Mesothelial cell of epicardium (in vitro differentiated cells): ENCODE measurements around the gene CCDC81. TPM values are rescaled to one million over a fixed set of nuclear protein-coding genes. Genes with fewer than 3 reads are reported as not detected.

Experiments used
- DNase-seq, 2 experiments: peaks; one replicate each; pipeline ENCODE4 v3.0.0; 2021; ENCODE audit warnings: low spot score in 2 of 2; ENCODE audit not compliant: unreplicated experiment in 2 of 2
- H3K27ac Mint-ChIP-seq: 2 replicates; pipeline ENCODE4 v1.8.0; 2021; ENCODE audit warnings: mixed read lengths
- H3K27me3 Mint-ChIP-seq: 2 replicates; pipeline ENCODE4 v1.8.0; 2021; ENCODE audit warnings: low read depth, mixed read lengths
- H3K36me3 Mint-ChIP-seq: 2 replicates; pipeline ENCODE4 v1.8.0; 2021; ENCODE audit warnings: mixed read lengths
- H3K4me1 Mint-ChIP-seq: 2 replicates; pipeline ENCODE4 v1.8.0; 2021; ENCODE audit warnings: mixed read lengths
- H3K4me3 Mint-ChIP-seq: 2 replicates; pipeline ENCODE4 v1.8.0; 2021; ENCODE audit warnings: mild to moderate bottlenecking, moderate library complexity, mixed read lengths
- H3K9me3 Mint-ChIP-seq: 2 replicates; pipeline ENCODE4 v1.8.0; 2021; ENCODE audit warnings: mixed read lengths
- CTCF ChIP-seq: fragments of 200-600 bp; sonication (generic); IDR thresholded peaks from one replicate; pipeline ENCODE4 v1.5.0; 2021; ENCODE audit warnings: antibody characterized with exemption; ENCODE audit not compliant: unreplicated experiment
- total RNA-seq: library from RNA; stranded (reverse); gene quantifications from 3 replicates; pipeline ENCODE4 v1.2.1, GENCODE V29; 2021

Gene CCDC81
- total RNA-seq, 1 donor from 2014 or later, result 2.8 TPM

GRCh38 chr11:86374069-86374468 lies 618 bp upstream of the CCDC81 start:
- TF ChIP-seq CTCF, result no peak
- no peak for DNase-seq
- H3K9me3 Mint-ChIP-seq, result peaks cover 45% of the 10 kb centered on the region
- H3K36me3 Mint-ChIP-seq, result peaks cover 15% of the 10 kb centered on the region
- no peak overlapping the region for H3K27ac Mint-ChIP-seq
- H3K27me3 Mint-ChIP-seq, result no peaks in the 10 kb centered on the region
- peak overlapping the region; percentile 58 for H3K4me3 Mint-ChIP-seq
- peaks cover 8% of the 10 kb centered on the region for H3K4me1 Mint-ChIP-seq

- Mint-ChIP-seq H3K9me3 (peaks cover 22% of the 10 kb centered on the region), H3K4me1 (no peaks in the 10 kb centered on the region), H3K27me3 (no peaks in the 10 kb centered on the region), H3K4me3 (no peak overlapping the region), H3K36me3 (peaks cover 2% of the 10 kb centered on the region), H3K27ac (no peak overlapping the region)
- no peak for DNase-seq
- TF ChIP-seq CTCF, result no peak
These were observed 3.3 kb downstream of the CCDC81 start for GRCh38 chr11:86377972-86378371.

- TF ChIP-seq CTCF, result no peak
- H3K9me3 Mint-ChIP-seq, result peaks cover 22% of the 10 kb centered on the region
- no peaks in the 10 kb centered on the region for H3K27me3 Mint-ChIP-seq
- H3K4me1 Mint-ChIP-seq, result peaks cover 10% of the 10 kb centered on the region
- no peak overlapping the region for H3K4me3 Mint-ChIP-seq
- peaks cover 2% of the 10 kb centered on the region for H3K36me3 Mint-ChIP-seq
- no peak for DNase-seq
- no peak overlapping the region for H3K27ac Mint-ChIP-seq
These were observed 5.8 kb downstream of the CCDC81 start for GRCh38 chr11:86380295-86381059.

DNA sequence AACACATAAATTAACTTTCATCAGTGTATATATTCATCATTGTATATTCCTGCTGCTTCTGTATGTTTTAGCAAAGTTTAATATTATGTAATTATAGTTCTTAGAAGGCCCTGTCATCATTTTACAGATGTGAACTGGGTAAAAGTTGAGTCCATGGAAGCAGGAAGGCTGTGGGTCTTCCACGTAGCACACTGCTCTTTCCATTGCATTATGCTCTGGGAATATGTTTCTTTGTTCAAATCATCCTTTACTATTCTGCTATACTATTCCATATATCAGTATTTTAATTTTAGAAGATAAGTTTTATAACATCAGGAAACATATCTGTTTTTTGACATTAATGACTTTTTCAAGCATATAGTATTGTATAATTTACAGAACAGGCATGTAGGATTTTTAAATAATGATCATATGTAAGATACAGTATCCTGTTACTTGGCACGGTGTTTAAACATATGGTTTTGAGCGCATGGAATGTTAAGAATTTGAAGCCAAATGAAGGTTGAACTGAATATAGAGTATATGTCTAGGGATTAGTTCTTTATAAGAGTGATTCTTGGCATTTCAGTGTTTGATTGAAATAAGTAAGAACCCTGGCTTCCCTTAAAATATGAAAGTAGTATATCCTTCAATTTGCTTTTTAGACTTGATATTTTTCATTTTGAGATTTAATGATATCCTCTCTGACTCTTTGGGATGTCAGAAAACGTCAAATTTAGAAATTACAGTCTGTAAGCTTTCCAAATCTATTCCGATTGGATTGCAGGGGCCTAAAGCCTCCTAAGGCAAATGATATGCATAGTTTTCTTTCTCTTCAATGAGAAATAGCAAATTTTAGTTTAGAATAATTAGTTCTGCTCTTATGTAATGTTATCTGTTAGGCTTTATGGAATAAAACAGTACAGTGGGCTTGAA lies 8.6 kb downstream of the CCDC81 start:
- H3K4me3 Mint-ChIP-seq, result no peak overlapping the region

GRCh38 chr11:86386283-86386682 lies 11.6 kb downstream of the CCDC81 start:
- no peak for TF ChIP-seq CTCF
- no peaks in the 10 kb centered on the region for H3K27me3 Mint-ChIP-seq
- no peak overlapping the region for H3K27ac Mint-ChIP-seq

More for the DNA sequence above, 8.6 kb downstream of the CCDC81 start:
- no peaks in the 10 kb centered on the region for H3K36me3 Mint-ChIP-seq
- no peak for DNase-seq
- peaks cover 2% of the 10 kb centered on the region for H3K9me3 Mint-ChIP-seq
- H3K27ac Mint-ChIP-seq, result peak overlapping the region; percentile 40
- H3K27me3 Mint-ChIP-seq, result no peaks in the 10 kb centered on the region
- no peak for TF ChIP-seq CTCF
- H3K4me1 Mint-ChIP-seq, result peaks cover 13% of the 10 kb centered on the region

More at GRCh38 chr11:86386283-86386682, 11.6 kb downstream of the CCDC81 start:
- Mint-ChIP-seq H3K4me1 (peaks cover 14% of the 10 kb centered on the region), H3K4me3 (no peak overlapping the region), H3K9me3 (peaks cover 3% of the 10 kb centered on the region), H3K36me3 (no peaks in the 10 kb centered on the region)
- no peak for DNase-seq
